Karpas-422 (cell line): Measurements from ENCODE around the gene FOLR2. TPM values are rescaled to one million over a fixed set of nuclear protein-coding genes. Genes with fewer than 3 reads are reported as not detected.

ENCODE experiments used
- DNase-seq: peaks from one replicate; pipeline ENCODE4 v3.0.0-alpha.2; 2015
- H2AFZ ChIP-seq: fragments of 200-600 bp; sonication (generic); 2 replicates; pipeline ENCODE4 v1.6.1; 2014; ENCODE audit warnings: antibody characterized with exemption, low read length, mixed read lengths
- H3K27ac ChIP-seq: fragments of 200-600 bp; sonication (generic); 2 replicates; pipeline ENCODE4 v1.5.1; 2014; ENCODE audit warnings: mild to moderate bottlenecking, low read length, moderate library complexity
- H3K27me3 ChIP-seq: fragments of 200-600 bp; sonication (generic); 2 replicates; pipeline ENCODE4 v1.6.1; 2014; ENCODE audit warnings: low read length, mixed read lengths
- H3K36me3 ChIP-seq: fragments of 200-600 bp; sonication (generic); 2 replicates; pipeline ENCODE4 v1.6.1; 2014; ENCODE audit warnings: low read length, mixed read lengths; ENCODE audit not compliant: insufficient read depth
- H3K4me1 ChIP-seq: fragments of 200-600 bp; sonication (generic); 2 replicates; pipeline ENCODE4 v1.6.1; 2014; ENCODE audit warnings: mild to moderate bottlenecking, low read length, mixed read lengths
- H3K4me2 ChIP-seq: fragments of 200-600 bp; sonication (generic); 2 replicates; pipeline ENCODE4 v1.6.1; 2014; ENCODE audit warnings: low read length, low read depth, mild to moderate bottlenecking; ENCODE audit not compliant: poor library complexity, severe bottlenecking
- H3K4me3 ChIP-seq: fragments of 200-600 bp; sonication (generic); 2 replicates; pipeline ENCODE4 v1.5.1; 2014; ENCODE audit warnings: mild to moderate bottlenecking, antibody characterized with exemption, low read length, mixed read lengths
- H3K79me2 ChIP-seq: fragments of 200-600 bp; sonication (generic); 2 replicates; pipeline ENCODE4 v1.6.1; 2014; ENCODE audit warnings: mild to moderate bottlenecking, low read length, mixed read lengths
- H3K9ac ChIP-seq: fragments of 200-600 bp; sonication (generic); 2 replicates; pipeline ENCODE4 v1.6.0; 2014; ENCODE audit warnings: low read length
- H3K9me2 ChIP-seq: fragments of 200-600 bp; sonication (generic), shearing (Covaris generic); replicated peaks from 2 replicates; pipeline ENCODE4 v1.6.0; 2014; ENCODE audit warnings: mild to moderate bottlenecking, low read length, moderate library complexity; ENCODE audit not compliant: insufficient read depth
- H3K9me3 ChIP-seq: fragments of 300-700, 200-600 bp; sonication (generic); 2 replicates; pipeline ENCODE4 v1.6.1; 2014; ENCODE audit warnings: low read length, mixed read lengths
- H4K20me1 ChIP-seq: fragments of 200-600 bp; sonication (generic); 2 replicates; pipeline ENCODE4 v1.6.1; 2014; ENCODE audit warnings: mild to moderate bottlenecking, antibody characterized with exemption, low read length, low read depth; ENCODE audit not compliant: insufficient read depth
- total RNA-seq: library from RNA; depleted of rRNA; stranded (reverse); fragments of >200 nt; shearing (Covaris generic); gene quantifications from 2 replicates; pipeline ENCODE4 v1.2.3, GENCODE V29; 2014; ENCODE audit warnings: low replicate concordance

The FOLR2 gene
- total RNA-seq, 1 experiment from 2014 or later = 16.0 TPM

DNA sequence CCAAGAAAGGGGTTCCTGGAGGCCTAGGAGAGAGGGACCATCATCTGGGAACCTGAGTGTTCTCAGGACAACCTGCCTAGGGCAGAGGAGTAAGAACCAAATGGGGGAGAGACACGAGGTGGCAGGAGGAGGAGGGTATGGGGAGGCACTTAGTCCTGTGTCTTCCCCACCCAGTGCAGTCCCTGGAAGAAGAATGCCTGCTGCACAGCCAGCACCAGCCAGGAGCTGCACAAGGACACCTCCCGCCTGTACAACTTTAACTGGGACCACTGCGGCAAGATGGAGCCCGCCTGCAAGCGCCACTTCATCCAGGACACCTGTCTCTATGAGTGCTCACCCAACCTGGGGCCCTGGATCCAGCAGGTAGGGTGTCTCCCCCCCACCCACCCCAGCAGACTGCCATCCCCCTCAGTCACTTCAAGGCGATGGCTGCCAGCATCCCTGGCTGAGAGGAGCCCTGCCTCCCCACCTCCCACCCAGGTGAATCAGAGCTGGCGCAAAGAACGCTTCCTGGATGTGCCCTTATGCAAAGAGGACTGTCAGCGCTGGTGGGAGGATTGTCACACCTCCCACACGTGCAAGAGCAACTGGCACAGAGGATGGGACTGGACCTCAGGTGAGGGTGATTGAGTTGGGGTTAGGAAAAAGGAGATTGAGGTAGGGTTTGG is 4.2 kb downstream of the FOLR2 start:
- peak overlapping the region; percentile 100 for H3K4me2 ChIP-seq

DNA sequence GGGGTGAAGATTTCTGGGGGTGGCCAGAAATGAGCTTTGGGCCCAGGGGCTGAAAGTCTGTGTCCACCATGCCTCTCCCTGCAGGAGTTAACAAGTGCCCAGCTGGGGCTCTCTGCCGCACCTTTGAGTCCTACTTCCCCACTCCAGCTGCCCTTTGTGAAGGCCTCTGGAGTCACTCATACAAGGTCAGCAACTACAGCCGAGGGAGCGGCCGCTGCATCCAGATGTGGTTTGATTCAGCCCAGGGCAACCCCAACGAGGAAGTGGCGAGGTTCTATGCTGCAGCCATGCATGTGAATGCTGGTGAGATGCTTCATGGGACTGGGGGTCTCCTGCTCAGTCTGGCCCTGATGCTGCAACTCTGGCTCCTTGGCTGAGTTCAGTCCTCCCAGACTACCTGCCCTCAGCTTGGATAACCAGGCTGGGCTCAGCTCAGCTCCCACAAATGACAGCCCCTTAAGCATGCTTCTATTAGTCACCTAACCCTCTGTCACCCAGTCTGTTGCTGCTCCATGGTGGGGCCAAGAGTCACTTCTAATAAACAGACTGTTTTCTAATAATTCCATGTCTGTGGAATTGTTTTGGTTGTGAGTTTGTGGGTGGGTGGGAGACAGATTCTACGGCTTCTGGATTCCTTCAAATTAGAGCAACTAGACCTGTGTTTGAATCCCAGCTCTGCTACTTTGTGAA is 4.9 kb downstream of the FOLR2 start:
- DNase-seq = peak; percentile 65
- H3K9ac ChIP-seq = peak overlapping the region; percentile 97

More for the DNA sequence above, 4.2 kb downstream of the FOLR2 start:
- Histone ChIP-seq H3K9ac (peak overlapping the region; percentile 97), H3K9me2 (no peaks in the 10 kb centered on the region), H3K27ac (no peak overlapping the region), H3K9me3 (no peaks in the 10 kb centered on the region), H3K36me3 (no peaks in the 10 kb centered on the region), H3K4me1 (peaks cover 38% of the 10 kb centered on the region), H3K27me3 (no peaks in the 10 kb centered on the region), H2AFZ (peak overlapping the region; percentile 80; the same call in 1 of the 2 replicates), H3K4me3 (peak overlapping the region; percentile 99; the same call in 1 of the 2 replicates), H3K79me2 (peaks cover 17% of the 10 kb centered on the region), H4K20me1 (no peaks in the 10 kb centered on the region)
- peak; percentile 69 for DNase-seq

DNA sequence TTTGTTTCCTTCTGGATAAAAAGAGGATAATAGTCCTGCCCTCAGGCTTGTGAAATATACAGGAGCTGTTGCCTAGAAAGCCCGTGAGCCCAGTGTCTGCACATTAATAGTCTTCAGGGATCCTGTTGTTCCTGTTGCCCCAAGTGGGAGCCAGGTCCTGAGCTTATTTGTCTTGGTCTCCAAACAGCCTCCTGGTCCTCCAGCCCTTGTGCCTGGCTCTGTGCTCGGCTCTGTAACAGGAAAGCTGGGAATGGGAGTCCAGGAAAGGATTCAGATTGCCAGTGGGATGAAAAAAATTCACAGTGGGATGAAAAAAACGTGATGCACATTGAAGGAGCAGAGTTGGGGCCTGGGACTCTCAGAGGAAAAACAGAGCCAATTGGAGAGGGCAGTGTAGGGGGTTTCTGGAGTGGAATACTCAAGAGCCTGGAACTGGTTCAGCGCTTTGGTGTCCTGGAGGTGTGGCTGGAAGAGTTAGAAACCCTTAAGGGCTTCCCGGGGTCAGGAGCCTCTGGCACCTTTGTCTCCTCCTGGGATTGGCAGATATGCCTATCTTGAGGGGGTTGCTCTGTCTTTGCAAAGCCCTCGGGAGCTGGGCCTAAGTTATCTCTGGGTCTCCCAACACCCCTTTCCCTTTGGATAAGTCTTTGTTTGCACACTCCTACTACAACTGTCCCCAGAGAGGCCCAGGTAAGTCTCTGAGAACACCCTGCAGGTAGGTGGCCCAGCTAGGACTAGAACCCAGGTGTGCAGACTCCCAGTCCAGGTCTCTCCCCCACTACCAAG is 5.7 kb downstream of the FOLR2 start:
- H3K4me2 ChIP-seq = peak overlapping the region; percentile 100
- H3K4me3 ChIP-seq = peak overlapping the region; percentile 99
- peak overlapping the region; percentile 80; the same call in 1 of the 2 replicates for H2AFZ ChIP-seq
- H4K20me1 ChIP-seq = no peaks in the 10 kb centered on the region
- no peaks in the 10 kb centered on the region for H3K9me2 ChIP-seq
- H3K9me3 ChIP-seq = no peaks in the 10 kb centered on the region
- no peak for DNase-seq
- H3K36me3 ChIP-seq = no peaks in the 10 kb centered on the region
- peaks cover 25% of the 10 kb centered on the region for H3K79me2 ChIP-seq
- peak overlapping the region; percentile 74 for H3K27ac ChIP-seq
- H3K27me3 ChIP-seq = no peaks in the 10 kb centered on the region
- peak overlapping the region; percentile 97 for H3K9ac ChIP-seq
- H3K4me1 ChIP-seq = peaks cover 45% of the 10 kb centered on the region

More for the DNA sequence above, 4.9 kb downstream of the FOLR2 start:
- Histone ChIP-seq H3K4me1 (peaks cover 44% of the 10 kb centered on the region), H2AFZ (peak overlapping the region; percentile 80; the same call in 1 of the 2 replicates), H3K27ac (no peak overlapping the region), H3K9me2 (no peaks in the 10 kb centered on the region), H3K4me3 (peak overlapping the region; percentile 99; the same call in 1 of the 2 replicates), H3K36me3 (no peaks in the 10 kb centered on the region), H3K4me2 (peak overlapping the region; percentile 100), H3K27me3 (no peaks in the 10 kb centered on the region), H4K20me1 (no peaks in the 10 kb centered on the region), H3K9me3 (no peaks in the 10 kb centered on the region), H3K79me2 (peaks cover 21% of the 10 kb centered on the region)

DNA sequence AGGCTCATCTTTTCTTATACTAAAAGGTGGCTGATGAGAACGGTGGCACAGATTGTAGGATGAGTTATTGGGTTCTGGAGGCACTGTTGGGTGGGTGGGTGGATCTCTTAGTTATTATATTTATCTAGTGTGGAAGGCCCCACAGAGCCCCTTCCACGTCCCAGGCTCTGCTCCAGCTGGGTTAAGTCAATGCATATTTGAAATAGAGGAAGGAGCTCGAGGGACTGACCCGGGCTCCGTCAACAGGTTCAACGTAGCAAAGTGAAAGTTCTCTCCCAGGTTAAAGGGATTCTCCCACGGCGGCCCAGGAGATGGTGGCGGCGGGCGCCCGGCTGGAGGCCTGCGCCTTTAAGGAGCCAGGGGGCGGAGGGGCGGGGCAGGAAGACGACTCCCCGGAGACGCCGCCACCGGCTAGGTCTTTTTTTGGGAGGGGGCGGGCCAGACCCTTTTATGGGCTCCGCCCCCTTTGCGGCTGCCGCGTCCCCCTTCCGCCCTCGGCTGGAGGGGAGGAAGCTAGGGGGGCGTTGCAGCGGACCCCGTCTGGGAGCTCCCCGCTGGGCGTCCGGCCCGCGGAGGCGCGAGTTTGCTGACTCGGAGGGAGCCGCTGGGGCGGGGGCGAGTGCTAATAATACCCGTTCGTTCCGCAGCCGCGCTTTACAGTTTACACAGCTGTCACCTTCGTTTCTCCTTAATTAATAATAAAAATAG is 6.5 kb downstream of the FOLR2 start:
- peak overlapping the region; percentile 92; the same call in 1 of the 2 replicates for H2AFZ ChIP-seq

DNA sequence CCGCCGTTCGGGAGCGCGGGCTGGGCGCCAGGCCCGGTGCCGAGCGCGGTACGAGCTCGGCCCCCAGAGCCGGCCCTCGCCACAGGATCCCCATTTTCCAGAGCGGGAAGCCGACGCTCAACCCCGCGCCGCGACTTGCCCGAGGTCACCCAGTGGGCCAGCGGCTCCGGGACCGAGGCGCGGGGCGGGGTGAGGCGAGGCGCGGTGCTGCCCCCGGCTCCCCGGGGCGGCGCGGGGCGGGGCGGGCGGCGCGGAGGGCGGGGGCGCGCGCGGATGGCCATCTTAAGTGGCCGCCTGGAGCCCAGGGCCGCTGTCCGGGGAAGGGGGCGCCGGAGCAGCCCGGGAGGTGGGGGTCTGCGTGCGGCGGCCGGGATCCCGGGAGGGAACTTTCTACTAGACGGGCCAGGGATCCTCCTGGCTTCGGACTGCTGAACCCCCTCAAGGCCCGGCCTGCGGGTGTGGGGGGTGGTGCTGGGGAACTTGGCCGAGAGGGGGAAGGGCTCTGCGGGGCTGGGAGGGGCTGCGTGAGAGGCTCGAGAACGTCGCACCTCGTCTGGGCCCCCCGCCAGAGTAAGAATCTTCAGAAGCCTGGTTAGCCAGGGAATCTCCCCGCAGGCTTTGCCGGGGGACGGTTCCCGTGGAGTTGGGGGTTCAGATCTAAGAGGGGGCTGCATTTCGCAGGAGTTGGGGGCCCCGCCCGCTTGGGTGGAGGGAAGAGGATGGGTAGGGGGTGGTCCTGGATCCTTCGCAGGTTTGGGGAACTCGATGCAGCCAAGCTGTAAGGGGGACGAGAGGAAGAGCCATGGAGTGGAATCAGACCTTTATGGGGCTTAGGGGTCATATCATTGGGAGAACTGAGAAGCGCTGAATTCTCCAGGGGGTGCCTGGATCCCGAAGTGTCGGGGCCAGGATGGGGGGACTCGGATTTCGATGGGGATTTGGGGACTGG is 7.3 kb downstream of the FOLR2 start:
- no peaks in the 10 kb centered on the region for H3K9me2 ChIP-seq
- peaks cover 39% of the 10 kb centered on the region for H3K4me1 ChIP-seq
- peak overlapping the region; percentile 92; the same call in 1 of the 2 replicates for H2AFZ ChIP-seq
- H3K36me3 ChIP-seq = no peaks in the 10 kb centered on the region; the same call in 1 of the 2 replicates
- peak overlapping the region; percentile 89 for H3K27ac ChIP-seq
- H3K27me3 ChIP-seq = no peaks in the 10 kb centered on the region
- H3K9ac ChIP-seq = peak overlapping the region; percentile 97
- DNase-seq = peak; percentile 78
- H4K20me1 ChIP-seq = no peaks in the 10 kb centered on the region
- peak overlapping the region; percentile 99 for H3K4me3 ChIP-seq
- no peaks in the 10 kb centered on the region for H3K9me3 ChIP-seq
- peak overlapping the region; percentile 100 for H3K4me2 ChIP-seq
- peaks cover 26% of the 10 kb centered on the region for H3K79me2 ChIP-seq

More for the DNA sequence above, 6.5 kb downstream of the FOLR2 start:
- Histone ChIP-seq H3K4me1 (peaks cover 40% of the 10 kb centered on the region), H3K27me3 (no peaks in the 10 kb centered on the region), H3K27ac (peak overlapping the region; percentile 89), H3K79me2 (peaks cover 26% of the 10 kb centered on the region), H3K9me2 (no peaks in the 10 kb centered on the region), H4K20me1 (no peaks in the 10 kb centered on the region), H3K9ac (peak overlapping the region; percentile 97), H3K4me2 (peak overlapping the region; percentile 100), H3K9me3 (no peaks in the 10 kb centered on the region), H3K4me3 (peak overlapping the region; percentile 99), H3K36me3 (no peaks in the 10 kb centered on the region)
- DNase-seq = peak; percentile 98

DNA sequence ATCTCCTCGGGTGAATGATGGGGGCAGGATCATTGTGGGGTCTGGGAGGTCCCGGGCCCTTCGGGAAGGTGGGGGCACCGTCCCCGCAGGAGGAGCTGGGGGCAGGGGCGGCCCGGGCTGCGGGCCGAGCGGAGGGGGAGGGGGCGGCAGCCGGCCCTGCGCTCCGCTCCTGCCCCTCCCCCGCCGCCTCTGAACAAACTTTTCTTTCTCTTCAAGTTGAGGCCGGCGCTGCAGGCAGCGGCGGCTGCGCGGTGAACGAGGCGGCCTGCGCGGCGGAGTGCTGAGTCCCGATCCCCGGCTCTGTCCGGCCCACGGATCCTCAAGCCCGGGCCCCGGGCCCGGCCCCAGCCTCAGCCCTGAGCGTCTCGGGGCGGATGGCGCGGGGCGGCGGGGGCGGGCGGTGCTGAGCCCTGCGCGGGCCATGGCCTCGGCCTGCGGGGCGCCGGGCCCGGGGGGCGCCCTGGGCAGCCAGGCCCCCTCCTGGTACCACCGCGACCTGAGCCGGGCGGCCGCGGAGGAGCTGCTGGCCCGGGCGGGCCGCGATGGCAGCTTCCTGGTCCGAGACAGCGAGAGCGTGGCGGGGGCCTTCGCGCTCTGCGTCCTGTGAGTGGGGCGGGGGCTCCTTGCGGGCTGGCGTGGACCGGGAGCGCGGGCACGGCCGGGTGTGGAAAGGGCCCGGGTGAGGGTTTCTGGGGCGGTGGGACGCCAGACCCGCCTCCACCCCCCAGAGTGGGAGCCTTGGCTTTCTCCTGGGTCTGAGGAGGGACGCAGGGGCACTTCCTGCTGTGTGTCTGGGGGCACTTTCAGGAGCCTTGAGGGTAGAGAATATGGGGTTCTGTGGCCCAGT is 8.2 kb downstream of the FOLR2 start, which contains the start of gene INPPL1:
TSS of gene INPPL1 (plus strand) at position 204 of the 847 bp plus-strand sequence. CDS start at position 422, 218 bp downstream.
- H3K36me3 ChIP-seq = no peaks in the 10 kb centered on the region; the same call in 1 of the 2 replicates
- peak within 1 kb of the TSS; percentile 89 for H3K27ac ChIP-seq
- H3K4me3 ChIP-seq = peak within 1 kb of the TSS; percentile 99
- H3K9me3 ChIP-seq = no peaks in the 10 kb centered on the region
- H3K9me2 ChIP-seq = no peaks in the 10 kb centered on the region
- peak; percentile 80 for DNase-seq
- no peaks in the 10 kb centered on the region for H3K27me3 ChIP-seq
- H2AFZ ChIP-seq = peak within 1 kb of the TSS; percentile 92; the same call in 1 of the 2 replicates
- H3K4me1 ChIP-seq = peaks cover 39% of the 10 kb centered on the region
- peak within 1 kb of the TSS; percentile 97 for H3K9ac ChIP-seq
- H3K79me2 ChIP-seq = peaks cover 26% of the 10 kb centered on the region
- H4K20me1 ChIP-seq = no peaks in the 10 kb centered on the region
- H3K4me2 ChIP-seq = peak within 1 kb of the TSS; percentile 100
